SK-N-SH treated with all-trans-retinoic acid at 6 μM for 48 hours (cell line): Measurements from ENCODE around the gene FAM234B.

Experiments
- ARNTL ChIP-seq: fragments of 450-650 bp; formaldehyde crosslinking; IDR thresholded peaks from 2 replicates; pipeline ENCODE4 v1.5.0; 2020; ENCODE audit warnings: low read depth, mild to moderate bottlenecking, moderate library complexity, borderline replicate concordance
- CREB5 ChIP-seq: fragments of 250-450 bp; sonication (Bioruptor Pico); IDR thresholded peaks from 2 replicates; pipeline ENCODE4 v1.5.1; 2020; ENCODE audit warnings: low read depth, mild to moderate bottlenecking, moderate library complexity
- CSDC2 ChIP-seq: fragments of 250-450 bp; sonication (Bioruptor Pico); IDR thresholded peaks from 2 replicates; pipeline ENCODE4 v1.5.0; 2020; ENCODE audit warnings: mild to moderate bottlenecking, moderate library complexity
- GLIS3 ChIP-seq: fragments of 250-450 bp; sonication (Bioruptor Pico); IDR thresholded peaks from 2 replicates; pipeline ENCODE4 v1.5.0; 2020; ENCODE audit warnings: mild to moderate bottlenecking, moderate library complexity
- POU6F1 ChIP-seq: fragments of 250-450 bp; sonication (Bioruptor Pico); IDR thresholded peaks from 2 replicates; pipeline ENCODE4 v1.8.0; 2021; ENCODE audit warnings: low read depth, mild to moderate bottlenecking, moderate library complexity, borderline replicate concordance
- RARB ChIP-seq: fragments of 250-450 bp; sonication (Bioruptor Pico); IDR thresholded peaks from 2 replicates; pipeline ENCODE4 v1.8.0; 2021; ENCODE audit warnings: mild to moderate bottlenecking, moderate library complexity
- SNAI2 ChIP-seq: fragments of 250-450 bp; sonication (Bioruptor Pico); IDR thresholded peaks from 2 replicates; pipeline ENCODE4 v1.5.0; 2020; ENCODE audit warnings: mild to moderate bottlenecking, moderate library complexity
- TCF4 ChIP-seq: fragments of 250-450 bp; sonication (Bioruptor Pico); IDR thresholded peaks from 2 replicates; pipeline ENCODE4 v1.8.0; 2021; ENCODE audit warnings: mild to moderate bottlenecking, moderate library complexity, borderline replicate concordance
- TSHZ2 ChIP-seq: fragments of 250-450 bp; sonication (Bioruptor Pico); IDR thresholded peaks from 2 replicates; pipeline ENCODE4 v1.5.0; 2020; ENCODE audit warnings: mild to moderate bottlenecking, moderate library complexity
- ZFP30 ChIP-seq: fragments of 450-650 bp; formaldehyde crosslinking; IDR thresholded peaks from 2 replicates; pipeline ENCODE4 v1.5.0; 2022; ENCODE audit warnings: mild to moderate bottlenecking, moderate library complexity
- ZNF565 ChIP-seq: fragments of 450-650 bp; formaldehyde crosslinking; conservative IDR thresholded peaks from 2 replicates; pipeline ENCODE4 v1.5.0; 2020; ENCODE audit warnings: low read depth, mild to moderate bottlenecking, moderate library complexity
- TF ChIP-seq, protein P1 (sequence below): fragments of 250-450 bp; sonication (Bioruptor Pico); IDR thresholded peaks from 2 replicates; pipeline ENCODE4 v1.8.0; 2020; ENCODE audit warnings: mild to moderate bottlenecking, moderate library complexity, borderline replicate concordance

DNA sequence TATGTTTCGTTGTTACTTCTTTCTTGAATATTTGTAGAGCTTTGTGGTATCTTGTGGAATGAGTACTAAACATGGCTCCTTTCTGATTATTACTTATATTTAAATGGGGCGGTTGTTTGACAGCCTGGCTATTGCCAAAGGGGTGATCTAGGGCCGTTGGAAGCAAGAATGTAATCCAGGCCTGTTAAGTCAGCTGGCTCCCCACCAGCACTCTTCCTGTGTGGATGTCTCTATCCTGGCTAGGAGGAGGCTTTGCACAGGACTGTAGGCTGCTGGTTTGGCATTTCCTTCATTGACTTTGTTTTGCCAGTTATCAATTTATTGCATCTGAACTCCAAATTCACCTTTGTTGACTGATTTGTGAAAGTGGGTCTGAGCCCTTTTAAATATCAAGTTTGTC, 5.6 kb downstream of the FAM234B start:
- TF ChIP-seq TCF4 (no peak), RARB (CRISPR knock-in tag) (no peak), TSHZ2 (CRISPR knock-in tag) (no peak), ARNTL (CRISPR knock-in tag) (no peak), CSDC2 (CRISPR knock-in tag) (no peak), GLIS3 (CRISPR knock-in tag) (no peak), ZFP30 (CRISPR knock-in tag) (no peak), POU6F1 (CRISPR knock-in tag) (no peak), SNAI2 (CRISPR knock-in tag) (no peak), ZNF565 (no peak), CREB5 (no peak)
- TF ChIP-seq, protein P1, sequence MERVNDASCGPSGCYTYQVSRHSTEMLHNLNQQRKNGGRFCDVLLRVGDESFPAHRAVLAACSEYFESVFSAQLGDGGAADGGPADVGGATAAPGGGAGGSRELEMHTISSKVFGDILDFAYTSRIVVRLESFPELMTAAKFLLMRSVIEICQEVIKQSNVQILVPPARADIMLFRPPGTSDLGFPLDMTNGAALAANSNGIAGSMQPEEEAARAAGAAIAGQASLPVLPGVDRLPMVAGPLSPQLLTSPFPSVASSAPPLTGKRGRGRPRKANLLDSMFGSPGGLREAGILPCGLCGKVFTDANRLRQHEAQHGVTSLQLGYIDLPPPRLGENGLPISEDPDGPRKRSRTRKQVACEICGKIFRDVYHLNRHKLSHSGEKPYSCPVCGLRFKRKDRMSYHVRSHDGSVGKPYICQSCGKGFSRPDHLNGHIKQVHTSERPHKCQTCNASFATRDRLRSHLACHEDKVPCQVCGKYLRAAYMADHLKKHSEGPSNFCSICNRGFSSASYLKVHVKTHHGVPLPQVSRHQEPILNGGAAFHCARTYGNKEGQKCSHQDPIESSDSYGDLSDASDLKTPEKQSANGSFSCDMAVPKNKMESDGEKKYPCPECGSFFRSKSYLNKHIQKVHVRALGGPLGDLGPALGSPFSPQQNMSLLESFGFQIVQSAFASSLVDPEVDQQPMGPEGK, result no peak
